ENCODE measurements around the gene MMP17.

DNA sequence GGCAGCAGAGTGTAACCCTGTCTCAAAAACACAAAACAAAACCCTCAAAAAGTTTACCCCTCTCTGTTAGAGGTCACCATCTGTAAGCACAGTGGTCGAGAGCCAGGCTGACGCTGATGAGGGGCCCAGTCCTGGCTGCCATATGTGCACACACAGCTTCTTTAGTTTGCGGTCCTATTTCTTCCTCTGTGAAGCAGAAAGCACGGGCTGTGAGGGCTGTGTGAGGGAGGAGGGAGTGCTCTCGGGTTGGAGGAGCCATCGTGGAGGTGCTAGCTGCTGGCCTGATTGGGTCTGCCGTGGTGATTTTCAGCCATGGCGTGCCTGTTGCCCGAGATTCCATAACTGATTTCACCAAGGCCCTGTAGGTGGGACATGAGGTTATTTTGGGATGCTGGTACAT lies 69.7 kb downstream of the MMP17 start:
- TF ChIP-seq POLR2AphosphoS5 (IDR thresholded peaks at IDR 0.05; ENCODE audit: low read depth, low read length), result no peak
- TF ChIP-seq, protein P1, sequence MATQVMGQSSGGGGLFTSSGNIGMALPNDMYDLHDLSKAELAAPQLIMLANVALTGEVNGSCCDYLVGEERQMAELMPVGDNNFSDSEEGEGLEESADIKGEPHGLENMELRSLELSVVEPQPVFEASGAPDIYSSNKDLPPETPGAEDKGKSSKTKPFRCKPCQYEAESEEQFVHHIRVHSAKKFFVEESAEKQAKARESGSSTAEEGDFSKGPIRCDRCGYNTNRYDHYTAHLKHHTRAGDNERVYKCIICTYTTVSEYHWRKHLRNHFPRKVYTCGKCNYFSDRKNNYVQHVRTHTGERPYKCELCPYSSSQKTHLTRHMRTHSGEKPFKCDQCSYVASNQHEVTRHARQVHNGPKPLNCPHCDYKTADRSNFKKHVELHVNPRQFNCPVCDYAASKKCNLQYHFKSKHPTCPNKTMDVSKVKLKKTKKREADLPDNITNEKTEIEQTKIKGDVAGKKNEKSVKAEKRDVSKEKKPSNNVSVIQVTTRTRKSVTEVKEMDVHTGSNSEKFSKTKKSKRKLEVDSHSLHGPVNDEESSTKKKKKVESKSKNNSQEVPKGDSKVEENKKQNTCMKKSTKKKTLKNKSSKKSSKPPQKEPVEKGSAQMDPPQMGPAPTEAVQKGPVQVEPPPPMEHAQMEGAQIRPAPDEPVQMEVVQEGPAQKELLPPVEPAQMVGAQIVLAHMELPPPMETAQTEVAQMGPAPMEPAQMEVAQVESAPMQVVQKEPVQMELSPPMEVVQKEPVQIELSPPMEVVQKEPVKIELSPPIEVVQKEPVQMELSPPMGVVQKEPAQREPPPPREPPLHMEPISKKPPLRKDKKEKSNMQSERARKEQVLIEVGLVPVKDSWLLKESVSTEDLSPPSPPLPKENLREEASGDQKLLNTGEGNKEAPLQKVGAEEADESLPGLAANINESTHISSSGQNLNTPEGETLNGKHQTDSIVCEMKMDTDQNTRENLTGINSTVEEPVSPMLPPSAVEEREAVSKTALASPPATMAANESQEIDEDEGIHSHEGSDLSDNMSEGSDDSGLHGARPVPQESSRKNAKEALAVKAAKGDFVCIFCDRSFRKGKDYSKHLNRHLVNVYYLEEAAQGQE (IDR thresholded peaks at IDR 0.05; ENCODE audit: insufficient read depth in 1 of 2, low read depth in 2 of 2, low read length in 2 of 2), result no peak

Measured in PFSK-1 (cell line).